HepG2 (cell line): Measurements from ENCODE around the gene LIME1. TPM values are rescaled to one million over a fixed set of nuclear protein-coding genes. Genes with fewer than 3 reads are reported as not detected.
A peak's percentile ranks its signal among the peaks of the same experiment; 100 is the strongest.

Source experiments
- AGO2 ChIP-seq: fragments of 200-400 bp; formaldehyde crosslinking; optimal IDR thresholded peaks from 2 replicates; pipeline ENCODE3; 2017; ENCODE audit warnings: mild to moderate bottlenecking, low read depth, low read length, moderate library complexity
- NONO ChIP-seq, 2 experiments: fragments of 450-650 bp in 1 of 2; sonication (generic) in 1 of 2; formaldehyde crosslinking in 1 of 2; IDR thresholded peaks in 1 of 2; conservative IDR thresholded peaks in 1 of 2; 2 replicates each; pipeline versions ENCODE4 v1.6.1 to v1.8.0; 2017 to 2022; ENCODE audit warnings: mild to moderate bottlenecking in 1 of 2, missing genetic modification reagents in 1 of 2, moderate library complexity in 1 of 2
- polyA plus RNA-seq, 8 experiments: library from polyadenylated mRNA; depleted of rRNA in 3 of 8; stranded (reverse) in 7 of 8; unstranded in 1 of 8; fragments of >200 nt; fragmentation: Illumina TruSeq in 4 of 8; extraction: Trizol in 4 of 8; gene quantifications; 2 replicates each; pipeline versions ENCODE4 v1.2.1 to v1.2.3, GENCODE V29; 2011 to 2016; ENCODE audit warnings: low read depth in 4 of 8, missing spikeins in 1 of 8, mixed read lengths in 1 of 8; ENCODE audit not compliant: insufficient read depth in 1 of 8
- total RNA-seq, 5 experiments: library from RNA; depleted of rRNA; stranded (reverse); fragments of >200 nt; fragmentation: Illumina TruSeq; extraction: Trizol; gene quantifications; 2 replicates each; pipeline ENCODE4 v1.2.3, GENCODE V29; 2016; ENCODE audit warnings: low read depth in 1 of 5
- TF ChIP-seq, protein P1 (sequence below): sonication (generic); formaldehyde crosslinking; IDR thresholded peaks from 2 replicates; pipeline ENCODE4 v1.4.0; 2020; ENCODE audit warnings: low read depth, mild to moderate bottlenecking, missing genetic modification reagents
- TF ChIP-seq, protein P2 (sequence below): sonication (generic); formaldehyde crosslinking; IDR thresholded peaks from 2 replicates; pipeline ENCODE4 v1.4.0; 2020; ENCODE audit warnings: mild to moderate bottlenecking, missing genetic modification reagents, borderline replicate concordance
- TF ChIP-seq, protein P3 (sequence below): sonication (generic); formaldehyde crosslinking; IDR thresholded peaks from 2 replicates; pipeline ENCODE4 v1.4.0; 2020; ENCODE audit warnings: missing genetic modification reagents, low read depth, mild to moderate bottlenecking, borderline replicate concordance

Gene LIME1
- total and polyA plus RNA-seq, 2 of the 13 experiments (the other 11 are each of a cell fraction or from before 2014, with no cell fraction given), result 13.0 to 61.5 TPM

DNA sequence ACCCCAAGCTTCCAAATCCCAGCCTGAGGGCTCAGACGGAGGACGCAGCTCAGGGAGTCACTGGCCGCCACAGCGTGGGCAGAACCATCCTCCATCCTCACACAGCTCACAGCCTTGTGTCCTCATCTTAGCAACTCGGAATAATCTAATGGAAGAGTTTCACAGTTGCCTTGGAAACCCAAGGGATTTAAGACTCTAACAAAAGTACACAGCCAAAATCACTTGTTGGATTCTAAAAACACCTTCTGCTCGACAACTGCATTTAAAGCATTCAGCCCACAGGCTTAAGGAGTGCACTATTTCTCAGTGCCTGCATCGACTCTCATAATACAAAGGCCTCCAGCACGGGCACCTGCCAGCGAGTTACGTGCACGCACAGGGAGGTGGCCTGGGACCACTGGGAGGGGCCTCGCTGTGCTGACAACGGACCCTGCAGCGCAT, 49.2 kb downstream of the LIME1 start (continued):
- no peak for TF ChIP-seq AGO2
- no peak for TF ChIP-seq NONO (IDR thresholded peaks at IDR 0.05)
- no peak for TF ChIP-seq NONO (CRISPR knock-in tag; conservative IDR thresholded peaks at IDR 0.05)
- TF ChIP-seq, protein P1, sequence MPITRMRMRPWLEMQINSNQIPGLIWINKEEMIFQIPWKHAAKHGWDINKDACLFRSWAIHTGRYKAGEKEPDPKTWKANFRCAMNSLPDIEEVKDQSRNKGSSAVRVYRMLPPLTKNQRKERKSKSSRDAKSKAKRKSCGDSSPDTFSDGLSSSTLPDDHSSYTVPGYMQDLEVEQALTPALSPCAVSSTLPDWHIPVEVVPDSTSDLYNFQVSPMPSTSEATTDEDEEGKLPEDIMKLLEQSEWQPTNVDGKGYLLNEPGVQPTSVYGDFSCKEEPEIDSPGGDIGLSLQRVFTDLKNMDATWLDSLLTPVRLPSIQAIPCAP, result no peak
- TF ChIP-seq, protein P2, sequence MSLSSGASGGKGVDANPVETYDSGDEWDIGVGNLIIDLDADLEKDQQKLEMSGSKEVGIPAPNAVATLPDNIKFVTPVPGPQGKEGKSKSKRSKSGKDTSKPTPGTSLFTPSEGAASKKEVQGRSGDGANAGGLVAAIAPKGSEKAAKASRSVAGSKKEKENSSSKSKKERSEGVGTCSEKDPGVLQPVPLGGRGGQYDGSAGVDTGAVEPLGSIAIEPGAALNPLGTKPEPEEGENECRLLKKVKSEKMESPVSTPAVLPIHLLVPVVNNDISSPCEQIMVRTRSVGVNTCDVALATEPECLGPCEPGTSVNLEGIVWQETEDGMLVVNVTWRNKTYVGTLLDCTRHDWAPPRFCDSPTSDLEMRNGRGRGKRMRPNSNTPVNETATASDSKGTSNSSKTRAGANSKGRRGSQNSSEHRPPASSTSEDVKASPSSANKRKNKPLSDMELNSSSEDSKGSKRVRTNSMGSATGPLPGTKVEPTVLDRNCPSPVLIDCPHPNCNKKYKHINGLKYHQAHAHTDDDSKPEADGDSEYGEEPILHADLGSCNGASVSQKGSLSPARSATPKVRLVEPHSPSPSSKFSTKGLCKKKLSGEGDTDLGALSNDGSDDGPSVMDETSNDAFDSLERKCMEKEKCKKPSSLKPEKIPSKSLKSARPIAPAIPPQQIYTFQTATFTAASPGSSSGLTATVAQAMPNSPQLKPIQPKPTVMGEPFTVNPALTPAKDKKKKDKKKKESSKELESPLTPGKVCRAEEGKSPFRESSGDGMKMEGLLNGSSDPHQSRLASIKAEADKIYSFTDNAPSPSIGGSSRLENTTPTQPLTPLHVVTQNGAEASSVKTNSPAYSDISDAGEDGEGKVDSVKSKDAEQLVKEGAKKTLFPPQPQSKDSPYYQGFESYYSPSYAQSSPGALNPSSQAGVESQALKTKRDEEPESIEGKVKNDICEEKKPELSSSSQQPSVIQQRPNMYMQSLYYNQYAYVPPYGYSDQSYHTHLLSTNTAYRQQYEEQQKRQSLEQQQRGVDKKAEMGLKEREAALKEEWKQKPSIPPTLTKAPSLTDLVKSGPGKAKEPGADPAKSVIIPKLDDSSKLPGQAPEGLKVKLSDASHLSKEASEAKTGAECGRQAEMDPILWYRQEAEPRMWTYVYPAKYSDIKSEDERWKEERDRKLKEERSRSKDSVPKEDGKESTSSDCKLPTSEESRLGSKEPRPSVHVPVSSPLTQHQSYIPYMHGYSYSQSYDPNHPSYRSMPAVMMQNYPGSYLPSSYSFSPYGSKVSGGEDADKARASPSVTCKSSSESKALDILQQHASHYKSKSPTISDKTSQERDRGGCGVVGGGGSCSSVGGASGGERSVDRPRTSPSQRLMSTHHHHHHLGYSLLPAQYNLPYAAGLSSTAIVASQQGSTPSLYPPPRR, result no peak
- TF ChIP-seq, protein P3, sequence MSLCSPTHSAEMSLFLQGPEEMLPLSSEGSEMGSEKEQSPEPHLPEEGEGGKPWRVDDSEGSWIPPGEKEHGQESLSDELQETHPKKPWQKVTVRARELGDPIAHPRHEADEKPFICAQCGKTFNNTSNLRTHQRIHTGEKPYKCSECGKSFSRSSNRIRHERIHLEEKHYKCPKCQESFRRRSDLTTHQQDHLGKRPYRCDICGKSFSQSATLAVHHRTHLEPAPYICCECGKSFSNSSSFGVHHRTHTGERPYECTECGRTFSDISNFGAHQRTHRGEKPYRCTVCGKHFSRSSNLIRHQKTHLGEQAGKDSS (CRISPR knock-in tag), result 0 out of 2 replicates have a peak, but pooled peaks have one; percentile 3
